A549 (cell line): ENCODE data around the gene APOL4.

Source experiments
- HOXB13 ChIP-seq: fragments of 250-450 bp; sonication (Bioruptor Pico); IDR thresholded peaks from 2 replicates; pipeline ENCODE4 v1.5.0; 2020; ENCODE audit warnings: low read depth, mild to moderate bottlenecking, moderate library complexity
- RNF2 ChIP-seq: fragments of 200-600 bp; sonication (generic); IDR thresholded peaks from 2 replicates; pipeline ENCODE4 v1.6.1; 2016; ENCODE audit warnings: low read depth, mild to moderate bottlenecking, antibody characterized with exemption, moderate library complexity, borderline replicate concordance
- TF ChIP-seq, protein P1 (sequence below): fragments of >200 bp; sonication (Bioruptor Twin); formaldehyde crosslinking; IDR thresholded peaks from 3 replicates; pipeline ENCODE4 v1.5.1; 2016

- TF ChIP-seq, protein P1, sequence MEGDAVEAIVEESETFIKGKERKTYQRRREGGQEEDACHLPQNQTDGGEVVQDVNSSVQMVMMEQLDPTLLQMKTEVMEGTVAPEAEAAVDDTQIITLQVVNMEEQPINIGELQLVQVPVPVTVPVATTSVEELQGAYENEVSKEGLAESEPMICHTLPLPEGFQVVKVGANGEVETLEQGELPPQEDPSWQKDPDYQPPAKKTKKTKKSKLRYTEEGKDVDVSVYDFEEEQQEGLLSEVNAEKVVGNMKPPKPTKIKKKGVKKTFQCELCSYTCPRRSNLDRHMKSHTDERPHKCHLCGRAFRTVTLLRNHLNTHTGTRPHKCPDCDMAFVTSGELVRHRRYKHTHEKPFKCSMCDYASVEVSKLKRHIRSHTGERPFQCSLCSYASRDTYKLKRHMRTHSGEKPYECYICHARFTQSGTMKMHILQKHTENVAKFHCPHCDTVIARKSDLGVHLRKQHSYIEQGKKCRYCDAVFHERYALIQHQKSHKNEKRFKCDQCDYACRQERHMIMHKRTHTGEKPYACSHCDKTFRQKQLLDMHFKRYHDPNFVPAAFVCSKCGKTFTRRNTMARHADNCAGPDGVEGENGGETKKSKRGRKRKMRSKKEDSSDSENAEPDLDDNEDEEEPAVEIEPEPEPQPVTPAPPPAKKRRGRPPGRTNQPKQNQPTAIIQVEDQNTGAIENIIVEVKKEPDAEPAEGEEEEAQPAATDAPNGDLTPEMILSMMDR = no peak
- no peak for TF ChIP-seq HOXB13 (CRISPR knock-in tag)
- TF ChIP-seq RNF2 = no peak
Observed at GRCh38 chr22:36235585-36235984, 34.0 kb upstream of the APOL4 start.
